Inflammatory macrophage treated with lipopolysaccharide for 1 hour (primary cell): Measurements from ENCODE around the gene EFCAB6.

Experiments used
- DNase-seq, 2 donors: peaks; one replicate each; pipeline ENCODE4 v3.0.0-alpha.2; 2020 to 2022

EFCAB6 gene

DNA sequence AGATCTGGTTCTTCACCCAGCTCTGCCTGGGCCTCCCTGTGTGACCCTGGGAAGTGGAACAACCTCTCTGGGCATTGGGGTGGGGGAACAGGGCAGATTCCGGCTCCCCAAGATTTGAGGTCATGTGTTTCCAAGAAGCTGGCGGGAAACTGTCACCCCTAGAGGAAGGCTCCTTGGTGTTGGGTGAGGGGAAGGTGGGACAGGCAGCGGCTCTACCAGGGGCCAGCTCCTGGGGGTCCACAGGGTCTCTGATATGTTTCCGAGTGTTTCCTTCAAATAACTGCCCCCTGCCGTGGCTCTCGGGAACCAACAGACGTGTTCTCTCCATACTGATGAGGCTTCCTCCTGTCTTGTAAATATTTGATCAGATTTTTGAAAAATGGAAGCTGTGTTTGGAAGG is 321.8 kb downstream of the EFCAB6 start:
- DNase-seq, result no peak

- no peak for DNase-seq
Observed at GRCh38 chr22:43488937-43489336, 323.2 kb downstream of the EFCAB6 start.

- no peak for DNase-seq
Observed at GRCh38 chr22:43488031-43488866, 323.9 kb downstream of the EFCAB6 start.

- DNase-seq, result no peak
Observed at GRCh38 chr22:43487311-43488030, 324.6 kb downstream of the EFCAB6 start.

DNA sequence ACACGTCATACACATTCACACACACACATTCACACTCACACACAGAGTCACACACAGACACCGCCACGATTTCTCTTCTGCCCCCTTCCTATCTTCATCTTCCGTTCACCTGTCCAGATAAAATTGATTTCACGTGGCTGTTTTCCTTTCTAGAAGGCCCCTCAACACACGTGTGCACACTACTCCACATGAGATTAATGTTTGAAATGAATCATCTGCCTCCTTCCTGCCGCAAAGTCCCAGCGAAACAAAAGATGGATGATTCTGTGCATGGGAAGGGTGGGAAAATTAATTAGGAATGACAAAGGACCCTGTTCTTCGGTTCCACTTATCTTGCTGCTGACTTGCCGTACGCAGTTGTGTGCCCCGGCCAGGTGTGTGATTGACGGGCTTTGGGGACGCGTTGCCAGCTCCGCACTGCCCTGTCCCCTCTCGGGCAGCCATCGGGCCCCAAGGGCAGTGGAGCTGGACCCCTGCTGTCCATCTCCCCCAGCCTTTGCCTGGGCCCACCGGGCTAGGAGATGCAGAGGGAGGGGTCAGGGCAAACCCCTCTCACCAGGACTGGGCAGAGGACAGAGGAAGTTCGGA is 326.5 kb downstream of the EFCAB6 start:
- DNase-seq, result no peak

DNA sequence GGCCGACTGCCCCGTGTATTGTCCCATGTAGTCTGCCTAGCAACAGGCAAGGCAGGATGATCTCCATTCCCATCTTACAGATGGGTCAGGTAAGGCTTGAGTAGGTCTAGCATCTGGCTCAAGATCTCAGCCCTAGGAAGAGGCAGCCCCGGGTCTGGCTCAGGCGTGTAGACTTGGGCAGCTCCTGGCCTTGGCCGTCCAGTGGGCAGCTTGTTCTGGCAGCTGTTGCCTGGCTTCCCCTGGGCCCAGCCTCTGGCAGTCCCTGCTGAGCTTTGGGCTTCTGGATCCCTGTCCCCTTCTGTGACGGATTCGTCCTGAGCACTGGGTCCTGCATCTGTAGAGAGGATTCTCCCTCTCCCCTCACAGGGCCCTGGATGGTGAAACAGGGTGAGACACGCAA is 327.9 kb downstream of the EFCAB6 start:
- DNase-seq, result no peak

DNA sequence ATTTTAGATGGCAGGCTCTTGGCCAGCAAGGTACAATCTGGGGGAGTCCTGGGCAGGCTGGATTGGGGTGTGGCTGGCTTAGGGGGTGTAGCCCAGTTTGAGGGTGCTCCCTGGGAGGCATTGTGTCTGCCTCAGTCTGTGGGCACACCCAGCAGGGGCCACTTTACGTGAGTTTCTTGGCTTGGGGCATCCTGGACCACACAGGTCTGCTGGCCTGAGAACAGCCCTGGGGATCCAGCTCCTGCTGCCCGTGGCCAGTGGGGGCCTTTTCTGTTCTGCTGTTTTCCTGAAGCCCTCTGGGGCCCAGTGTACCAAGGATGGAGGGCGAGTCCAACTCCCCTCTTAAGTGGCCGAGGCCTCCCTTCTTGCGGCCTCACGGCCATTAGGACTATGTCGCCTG is 328.4 kb downstream of the EFCAB6 start:
- no peak for DNase-seq

DNA sequence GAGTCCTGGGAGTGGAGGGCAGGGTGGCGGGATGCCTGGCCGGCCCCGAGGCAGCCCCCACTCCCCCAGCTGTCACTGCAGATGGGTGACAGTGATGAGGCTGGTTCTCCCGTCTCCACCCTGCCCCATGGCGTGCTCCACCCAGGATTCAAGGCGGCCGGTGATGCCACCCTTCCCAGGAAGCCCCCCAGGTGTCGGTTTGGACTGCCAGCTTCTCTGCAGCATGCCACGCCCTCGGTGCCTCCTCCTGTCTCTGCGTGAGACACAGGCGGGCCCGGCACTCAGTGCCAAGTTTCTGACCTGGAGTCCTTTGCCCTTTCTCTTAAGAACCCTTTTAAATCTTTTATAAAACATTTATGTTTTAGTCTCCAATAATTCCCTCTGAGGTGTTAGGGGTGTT is 328.8 kb downstream of the EFCAB6 start:
- DNase-seq, result no peak

- DNase-seq, result no peak
Observed at GRCh38 chr22:43482318-43482625, 329.8 kb downstream of the EFCAB6 start.

- peak; percentile 6 to 25 for DNase-seq
Observed at GRCh38 chr22:43481568-43482317, 330.4 kb downstream of the EFCAB6 start.

GRCh38 chr22:43479962-43480361 is 332.1 kb downstream of the EFCAB6 start:
- no peak for DNase-seq

- no peak for DNase-seq
Observed at GRCh38 chr22:43479301-43479950, 332.7 kb downstream of the EFCAB6 start.
